DND-41 (cell line): ENCODE data around the gene FBXW2.

Experiments
- CTCF ChIP-seq: IDR thresholded peaks from 2 replicates; pipeline ENCODE4 v1.5.1; 2012; ENCODE audit warnings: borderline replicate concordance, low read length, moderate library complexity, mild to moderate bottlenecking; ENCODE audit not compliant: poor library complexity, severe bottlenecking; ENCODE audit errors: extremely low read depth
- EZH2 ChIP-seq: IDR thresholded peaks from 3 replicates; pipeline ENCODE4 v1.6.1; 2012; ENCODE audit warnings: borderline replicate concordance, low read depth, mild to moderate bottlenecking, moderate library complexity, low read length, inconsistent platforms; ENCODE audit not compliant: severe bottlenecking

DNA sequence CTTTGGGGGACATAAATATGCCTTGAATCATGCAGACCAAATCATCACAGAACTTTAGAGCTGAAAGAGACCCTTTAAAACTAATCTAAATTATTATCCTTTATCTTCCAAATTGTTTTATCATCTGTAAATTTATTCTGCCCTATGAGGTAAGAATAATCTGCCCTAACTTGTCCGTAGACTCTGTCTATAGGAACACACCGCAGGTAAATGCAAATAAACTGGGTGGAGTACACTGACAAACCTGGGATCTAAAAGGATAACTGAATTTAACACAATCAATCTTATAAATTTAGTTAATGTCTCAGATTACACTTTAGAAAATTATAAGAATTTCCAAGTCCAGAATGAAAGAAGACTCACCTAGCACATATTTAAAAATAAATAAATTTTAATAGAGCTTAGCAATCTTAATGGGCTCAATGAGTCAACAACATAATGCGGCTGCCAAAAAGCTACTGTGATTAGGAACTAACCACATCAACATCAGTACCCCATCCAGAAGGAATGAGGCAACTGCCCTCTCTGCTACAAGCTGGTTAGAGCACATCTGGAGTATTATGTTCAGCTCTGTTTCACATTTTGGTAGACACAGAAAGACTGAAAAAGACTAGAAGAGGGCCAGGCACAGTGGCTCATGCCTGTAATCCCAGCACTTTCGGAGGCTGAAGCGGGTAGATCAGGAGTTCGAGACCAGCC lies 84.5 kb downstream of the FBXW2 start:
- TF ChIP-seq CTCF (no peak), EZH2 (no peak)
